ENCODE measurements around the gene PPFIA2.
A peak's percentile ranks its signal among the peaks of the same experiment; 100 is the strongest.
"Not testable (repeated sequence)": the region's sequence is repeated elsewhere in the genome, so short reads cannot be mapped to it uniquely, and the experiment has no call there.

The PPFIA2 gene

DNA sequence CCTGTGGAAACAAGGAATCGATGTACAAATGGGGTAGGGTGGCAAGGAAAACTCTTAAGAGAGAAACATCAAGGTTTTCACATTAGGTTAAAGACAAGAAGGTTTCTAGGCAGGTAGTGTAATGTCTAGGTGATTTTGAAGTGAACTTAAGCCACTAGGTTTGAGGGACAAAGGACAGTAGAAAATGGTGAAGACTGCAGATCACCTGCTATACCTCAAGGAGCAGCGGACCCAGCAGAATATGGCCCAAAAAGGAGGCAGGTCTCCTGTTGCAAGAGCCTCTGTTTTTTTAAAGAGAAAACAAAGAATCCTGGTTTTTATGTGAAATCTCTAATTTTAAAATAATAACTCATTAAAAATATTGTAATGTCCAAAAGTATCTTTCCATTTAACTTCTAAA, 503.2 kb downstream of the PPFIA2 start:
- no peak for DNase-seq

GRCh38 chr12:81255456-81255855, 503.7 kb downstream of the PPFIA2 start:
- DNase-seq = no peak

DNA sequence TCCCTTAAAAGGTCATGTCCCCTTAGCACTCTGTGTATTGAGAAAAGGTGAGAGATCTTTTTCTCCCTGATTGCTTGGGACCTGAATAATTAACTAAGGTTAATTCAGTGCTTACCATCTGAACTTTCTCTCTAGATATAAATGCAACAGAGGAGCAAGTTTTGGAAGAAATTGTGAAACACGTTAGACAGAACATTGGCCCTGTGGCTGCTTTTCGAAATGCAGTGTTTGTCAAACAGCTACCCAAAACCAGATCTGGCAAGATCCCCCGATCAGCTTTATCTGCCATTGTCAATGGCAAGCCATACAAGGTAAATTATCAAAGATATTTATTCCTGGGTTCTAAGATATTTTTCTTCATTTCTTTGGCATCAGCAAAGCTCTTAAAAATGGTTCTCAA, 505.8 kb downstream of the PPFIA2 start:
- no peak for DNase-seq

- no peak for DNase-seq
Observed at GRCh38 chr12:81252228-81252627, 506.9 kb downstream of the PPFIA2 start.

- DNase-seq = no peak
Observed at GRCh38 chr12:81249976-81250375, 509.2 kb downstream of the PPFIA2 start.

- no peak for DNase-seq
Observed at GRCh38 chr12:81245907-81246570, 513.1 kb downstream of the PPFIA2 start.

GRCh38 chr12:81245458-81245857, 513.7 kb downstream of the PPFIA2 start:
- no peak for DNase-seq

DNA sequence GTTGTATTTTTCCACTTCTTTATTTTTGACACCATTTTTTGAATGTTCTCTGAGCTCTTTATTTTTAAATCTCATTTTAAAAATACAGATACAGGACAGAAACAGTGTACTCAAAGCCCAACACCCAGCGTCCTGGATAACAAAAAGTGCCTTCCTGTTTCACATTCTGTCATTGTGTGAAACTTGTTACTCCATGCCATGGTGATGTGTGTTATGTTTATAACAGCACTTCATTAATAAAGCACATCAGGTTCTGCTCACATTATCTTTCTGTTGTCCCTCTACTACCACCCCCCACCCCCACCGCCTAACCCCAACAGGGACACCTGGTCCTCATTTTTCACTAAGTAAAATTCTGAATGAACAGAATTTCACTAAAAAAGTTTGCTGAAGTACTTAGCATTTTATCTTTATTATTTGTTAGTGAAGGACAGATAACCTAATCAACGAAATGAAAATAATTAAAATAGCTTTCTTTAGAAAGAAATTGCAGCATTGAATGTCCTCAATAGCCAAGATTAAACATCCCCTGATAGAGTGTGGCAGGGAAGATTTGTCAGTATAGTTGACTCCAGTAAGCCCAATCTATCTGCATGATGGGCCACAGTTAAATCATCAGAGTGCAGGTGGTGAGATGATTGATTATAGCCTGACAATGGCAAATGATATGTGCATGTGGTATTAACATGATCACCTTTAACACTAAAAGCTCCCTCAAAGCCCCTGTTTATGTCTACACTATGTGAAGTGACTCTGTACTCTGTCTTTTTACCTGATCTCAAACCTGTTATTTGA, 527.4 kb downstream of the PPFIA2 start:
- peak; percentile 38 for DNase-seq

DNA sequence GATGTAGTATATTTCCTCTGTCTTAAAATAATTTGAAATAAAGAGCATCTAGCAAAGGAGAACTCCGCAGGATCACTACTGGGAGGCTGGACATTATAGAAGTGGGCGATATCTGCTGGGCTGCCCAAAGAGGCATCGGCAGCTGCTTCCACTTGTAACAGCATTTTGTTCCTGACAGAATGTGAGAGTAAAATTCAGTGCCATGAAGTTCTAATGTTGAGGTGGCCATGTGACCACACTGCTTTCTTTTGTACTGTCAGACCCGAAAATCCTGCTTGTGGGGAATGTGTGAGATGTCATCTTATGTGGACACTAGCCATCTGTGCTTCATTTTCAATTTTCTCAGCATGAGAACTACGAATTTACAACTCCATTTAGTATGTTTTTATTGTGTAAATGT, 529.4 kb downstream of the PPFIA2 start:
- no peak for DNase-seq

DNA sequence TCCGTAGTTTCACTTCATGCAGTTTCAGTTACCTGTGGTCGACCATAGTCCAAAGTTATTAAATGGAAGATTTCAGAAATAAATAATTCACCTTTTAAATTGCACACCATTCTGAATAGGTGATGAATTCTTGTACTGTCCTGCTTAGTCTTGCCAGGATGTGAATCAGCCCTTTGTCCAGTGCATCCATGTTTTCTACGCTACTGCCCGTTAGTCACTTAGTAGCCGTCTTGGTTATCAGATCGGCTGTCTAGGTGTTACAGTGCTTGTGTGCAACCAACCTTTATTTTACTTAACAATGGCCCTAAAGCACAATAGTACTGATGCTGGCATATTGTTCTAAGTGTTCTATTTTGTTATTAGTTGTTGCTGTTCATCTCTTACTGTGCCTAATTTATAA, 534.5 kb downstream of the PPFIA2 start:
- DNase-seq = no peak

GRCh38 chr12:81222846-81223592, 536.1 kb downstream of the PPFIA2 start:
- DNase-seq = no peak

DNA sequence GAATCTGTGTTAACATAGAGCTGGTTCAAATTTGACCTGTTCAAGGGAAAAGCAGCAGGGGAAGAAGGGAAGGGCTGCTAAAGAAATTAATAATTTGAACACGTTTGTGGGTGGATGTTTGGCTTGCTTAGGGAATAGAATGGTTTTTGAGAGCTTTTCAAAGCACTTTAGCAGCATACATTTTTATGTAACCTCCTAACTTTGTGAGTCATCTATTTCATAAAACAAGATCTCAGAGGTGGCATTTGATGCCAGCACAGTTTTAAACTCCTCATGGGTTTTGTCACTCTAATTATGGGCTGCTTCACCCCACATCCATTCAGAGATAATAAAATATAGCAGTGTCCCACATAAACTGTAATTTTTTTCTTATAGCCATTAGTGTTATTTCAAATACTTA, 537.5 kb downstream of the PPFIA2 start:
- no peak for DNase-seq

DNA sequence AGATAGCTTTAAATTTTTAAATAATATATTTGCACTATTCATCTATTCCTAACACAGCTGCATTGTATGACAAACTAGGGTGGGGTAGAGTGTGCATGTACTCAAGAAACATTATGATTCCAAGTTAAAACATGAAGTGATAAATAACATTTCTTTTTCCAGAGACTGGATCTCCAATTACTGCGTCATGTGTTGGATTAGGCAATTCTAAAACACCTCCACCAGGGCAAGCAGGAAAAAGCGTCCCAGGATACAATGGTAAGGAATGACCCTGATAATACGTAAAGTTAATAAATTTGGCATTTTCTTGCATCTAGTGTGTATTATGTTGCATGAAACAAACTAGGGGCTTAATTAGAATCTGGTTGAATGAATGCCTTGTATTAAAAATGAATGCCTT, 542.4 kb downstream of the PPFIA2 start:
- DNase-seq = no peak

DNA sequence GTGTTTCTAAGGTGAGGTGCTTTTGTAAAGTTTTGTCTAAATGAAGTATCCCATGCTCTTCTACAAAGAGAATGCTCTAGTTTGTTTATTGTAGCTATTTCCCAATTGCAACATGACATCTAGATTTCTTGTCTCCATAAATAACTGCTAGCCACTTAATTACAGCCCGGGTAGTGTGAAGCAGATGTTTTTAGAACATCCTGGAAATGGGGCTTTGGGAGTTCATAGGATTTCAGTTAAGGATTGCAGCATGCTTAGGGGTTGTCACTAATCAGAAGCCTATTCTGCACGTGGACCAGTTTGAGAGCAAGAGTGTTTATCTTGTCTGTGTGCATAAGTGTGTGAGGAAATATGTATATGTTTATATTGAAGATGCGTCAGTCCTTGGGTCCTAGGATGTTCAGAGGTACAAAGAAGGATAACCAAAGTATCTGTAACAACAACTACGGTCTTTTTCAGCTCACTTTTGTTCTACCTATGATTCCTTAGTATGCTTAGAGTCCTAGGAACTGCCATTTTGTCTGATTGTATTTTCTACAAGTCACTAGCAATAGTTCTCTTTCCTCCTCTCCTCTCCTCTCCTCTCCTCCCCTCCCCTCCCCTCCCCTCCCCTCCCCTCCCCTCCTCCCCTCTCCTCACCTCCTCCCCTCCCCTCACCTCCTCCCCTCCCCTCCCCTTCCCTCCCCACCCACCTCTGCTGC, 546.0 kb downstream of the PPFIA2 start:
- DNase-seq = peak; percentile 9

DNA sequence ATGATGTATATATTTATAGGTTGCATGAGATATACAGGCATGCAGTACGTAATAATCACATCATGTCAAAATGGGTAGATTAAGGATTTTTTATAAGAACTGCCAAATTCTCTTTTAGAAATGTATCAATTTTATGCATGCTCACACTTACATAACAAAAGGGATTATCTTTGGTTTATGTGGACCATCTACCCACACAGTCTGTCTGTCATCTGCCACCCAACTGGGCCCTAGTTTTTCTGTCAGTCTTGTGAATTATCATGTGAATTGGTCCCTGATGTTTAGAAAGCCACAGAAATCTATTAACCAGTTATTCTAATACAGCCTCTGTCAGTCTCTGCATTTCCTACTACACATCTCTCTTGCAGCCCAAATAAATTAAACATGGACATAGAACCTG, 547.8 kb downstream of the PPFIA2 start:
- DNase-seq = no peak

GRCh38 chr12:81209772-81210225, 549.4 kb downstream of the PPFIA2 start:
- not testable (repeated sequence) for DNase-seq

- DNase-seq = no peak
Observed at GRCh38 chr12:81209012-81209411, 550.1 kb downstream of the PPFIA2 start.

GRCh38 chr12:81208187-81208911, 550.8 kb downstream of the PPFIA2 start:
- DNase-seq = no peak
